HL-60/S4 treated with phorbol 12-myristate 13-acetate at 8.2 ng/mL for 4 days and 3 days (cell line): ENCODE measurements around the gene HCFC1.

Source experiments
- in situ Hi-C: fragments of 300-500 bp; cut with MboI; formaldehyde crosslinking; loops from 2 replicates; pipeline ENCODE4 v1.15.0; 2022; ENCODE audit warnings: low sequenced_read_pairs

Gene HCFC1

DNA sequence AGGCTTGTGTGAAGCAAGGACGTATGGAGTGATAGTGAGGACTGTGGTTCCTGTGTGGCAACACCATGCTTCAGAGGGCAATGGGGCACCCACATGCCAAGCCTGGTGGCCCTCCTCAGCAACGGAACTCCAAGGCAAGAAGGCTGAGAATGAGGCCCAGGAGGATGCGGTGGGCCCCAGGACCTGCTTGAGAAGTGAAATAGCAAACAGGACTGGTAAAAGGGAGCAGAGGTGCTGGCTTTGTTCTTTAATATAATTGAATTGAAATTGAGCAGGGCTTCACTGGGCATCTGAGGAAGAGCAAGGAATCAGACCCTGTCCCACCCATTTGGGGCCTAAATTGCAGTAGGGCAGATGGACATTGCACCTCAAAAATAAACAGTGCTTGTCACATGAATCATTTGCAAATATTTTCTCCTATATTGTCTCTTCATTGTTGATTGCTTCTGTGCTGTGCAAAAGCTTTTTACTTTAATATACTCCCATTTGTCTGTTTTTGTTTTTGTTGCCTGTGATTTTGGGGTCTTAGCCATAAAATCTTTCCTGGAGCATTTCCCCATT is 3.2 kb upstream of the HCFC1 start:
- in situ Hi-C loops: no loop called here

DNA sequence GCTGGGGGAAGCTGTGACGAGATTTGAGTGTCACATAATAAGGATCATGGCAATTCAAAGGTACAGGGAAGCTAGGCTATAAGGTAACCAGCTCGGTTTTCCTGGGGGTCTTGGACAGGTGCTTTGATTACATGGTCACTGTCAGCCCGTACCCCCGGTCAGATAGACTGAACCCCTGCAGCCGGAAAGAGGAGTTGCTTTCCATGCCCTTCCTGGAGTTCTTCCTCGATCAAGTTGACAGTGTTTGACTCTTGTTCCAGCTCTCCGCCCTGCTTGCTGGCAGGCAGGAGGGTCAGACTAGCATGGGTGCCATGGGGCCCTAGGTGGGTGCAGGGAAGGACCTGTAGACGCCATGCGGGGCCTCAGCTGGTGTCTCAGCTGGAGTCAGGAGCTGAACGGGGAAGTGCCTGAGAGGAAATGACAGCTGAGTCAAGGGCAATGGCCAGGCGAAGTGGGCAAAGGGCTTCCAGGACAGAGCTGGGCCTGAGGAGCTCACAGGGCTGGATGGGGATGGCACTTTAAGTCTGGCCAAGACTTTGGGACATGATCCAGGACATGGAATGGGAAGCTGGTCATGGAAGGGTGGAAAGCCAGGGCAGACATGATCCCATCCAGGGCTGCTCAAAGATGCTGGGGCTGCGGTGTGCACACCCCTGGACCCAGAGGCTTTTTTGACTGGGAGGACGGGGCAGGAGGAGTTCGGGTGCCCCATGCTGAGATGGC is 2.5 kb upstream of the HCFC1 start:
- in situ Hi-C loops: no loop called here

DNA sequence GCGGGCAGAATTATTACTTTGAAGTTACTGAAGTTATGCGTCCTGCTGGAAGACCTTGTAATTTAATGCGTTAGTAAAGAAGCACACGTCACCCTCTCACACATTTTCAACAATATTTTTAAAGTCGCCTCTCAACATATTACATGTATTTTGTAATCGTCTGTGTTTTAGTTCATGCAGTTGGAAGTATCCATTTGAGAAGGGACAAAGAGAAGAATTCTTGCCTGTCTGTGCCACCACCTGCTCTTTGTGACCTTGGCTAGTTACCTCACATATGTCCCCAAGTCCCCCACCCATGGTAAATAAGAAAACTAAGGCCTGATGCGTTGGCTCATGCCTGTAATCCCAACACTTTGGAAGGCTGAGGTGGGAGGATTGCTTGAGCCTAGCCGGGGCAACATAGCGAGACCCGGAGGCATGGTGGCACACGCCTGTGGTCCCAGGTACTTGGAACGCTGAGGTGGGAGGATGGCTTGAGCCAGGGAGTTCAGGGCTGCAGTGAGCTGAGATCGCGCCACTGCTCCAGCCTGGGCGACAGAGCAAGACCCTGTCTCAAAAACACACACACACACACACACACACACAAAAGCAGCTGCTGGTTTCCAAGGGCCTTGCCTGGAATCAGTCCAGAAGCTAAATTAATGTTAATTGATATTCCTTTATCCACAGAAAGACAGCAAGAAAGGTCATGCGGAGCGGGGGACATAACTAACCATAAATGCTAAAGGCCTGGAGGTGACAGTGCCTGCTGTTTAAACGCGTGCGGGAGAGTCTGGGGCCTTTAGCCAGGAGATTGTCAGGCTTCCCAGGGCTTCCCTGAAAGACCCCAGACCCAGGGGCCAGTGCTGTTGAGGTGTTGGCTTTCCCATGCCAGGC is 1.7 kb upstream of the HCFC1 start:
- in situ Hi-C loops: no loop called here

DNA sequence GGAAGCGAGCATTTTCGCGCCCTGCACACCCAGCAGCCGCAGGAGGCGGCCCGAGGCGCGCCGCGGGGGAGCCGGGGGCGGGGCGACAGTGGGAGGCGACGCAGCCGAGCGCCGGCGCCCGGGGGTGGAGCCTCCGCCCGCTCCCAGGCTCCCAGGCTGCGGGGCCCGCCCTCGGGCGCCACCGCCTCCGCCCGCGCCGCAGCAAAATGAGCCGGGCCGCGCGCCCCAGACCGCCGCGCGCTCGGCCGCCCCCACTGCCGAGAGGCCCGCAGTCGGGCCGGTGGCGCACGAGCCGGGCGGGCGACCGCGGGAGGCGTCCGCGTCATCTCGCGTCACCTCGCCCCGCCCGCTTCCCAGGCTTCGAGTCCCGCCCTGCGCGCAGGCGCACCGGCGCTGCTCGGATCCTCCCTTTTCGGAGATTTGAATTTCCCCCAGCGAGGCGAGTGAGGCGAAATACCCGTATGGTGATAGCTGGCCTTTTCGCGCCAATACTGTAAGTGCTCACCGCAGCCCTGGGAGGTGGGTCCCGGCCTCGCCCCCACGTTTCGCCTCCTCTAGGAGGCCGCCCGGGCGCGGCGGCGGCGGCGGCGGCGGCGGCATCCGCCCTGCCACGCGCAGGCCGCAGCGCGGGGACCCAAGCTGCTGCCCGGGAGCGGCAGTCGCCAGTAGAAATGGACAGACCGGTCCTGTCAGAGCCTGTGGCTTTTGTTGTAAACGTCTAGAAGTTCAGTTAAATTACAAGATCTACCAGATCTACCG is 929 bp upstream of the HCFC1 start, which contains the start of gene TMEM187:
TMEM187 (plus strand) TSS at position 387 of the 759 bp plus-strand sequence. CDS start 9,309 bp downstream, outside the sequence.
- in situ Hi-C loops: no loop called here

DNA sequence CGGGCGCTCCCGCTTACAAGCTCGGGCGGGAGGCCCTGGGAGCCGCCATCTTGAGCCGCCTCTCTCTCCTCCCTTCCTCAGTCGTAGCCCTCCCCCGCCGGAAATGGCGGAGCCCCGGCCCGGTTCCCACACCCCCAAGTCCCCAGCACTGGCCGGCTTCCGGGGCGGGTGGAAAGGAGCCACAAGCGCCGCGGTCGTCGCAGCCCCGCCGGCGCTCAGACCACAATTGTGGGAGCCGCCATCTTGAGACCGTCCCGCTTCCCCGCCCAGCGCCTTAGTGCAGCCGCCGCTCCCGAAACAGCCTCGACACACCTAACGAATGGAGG is 531 bp downstream of the HCFC1 start:
- in situ Hi-C loops: no loop called here

DNA sequence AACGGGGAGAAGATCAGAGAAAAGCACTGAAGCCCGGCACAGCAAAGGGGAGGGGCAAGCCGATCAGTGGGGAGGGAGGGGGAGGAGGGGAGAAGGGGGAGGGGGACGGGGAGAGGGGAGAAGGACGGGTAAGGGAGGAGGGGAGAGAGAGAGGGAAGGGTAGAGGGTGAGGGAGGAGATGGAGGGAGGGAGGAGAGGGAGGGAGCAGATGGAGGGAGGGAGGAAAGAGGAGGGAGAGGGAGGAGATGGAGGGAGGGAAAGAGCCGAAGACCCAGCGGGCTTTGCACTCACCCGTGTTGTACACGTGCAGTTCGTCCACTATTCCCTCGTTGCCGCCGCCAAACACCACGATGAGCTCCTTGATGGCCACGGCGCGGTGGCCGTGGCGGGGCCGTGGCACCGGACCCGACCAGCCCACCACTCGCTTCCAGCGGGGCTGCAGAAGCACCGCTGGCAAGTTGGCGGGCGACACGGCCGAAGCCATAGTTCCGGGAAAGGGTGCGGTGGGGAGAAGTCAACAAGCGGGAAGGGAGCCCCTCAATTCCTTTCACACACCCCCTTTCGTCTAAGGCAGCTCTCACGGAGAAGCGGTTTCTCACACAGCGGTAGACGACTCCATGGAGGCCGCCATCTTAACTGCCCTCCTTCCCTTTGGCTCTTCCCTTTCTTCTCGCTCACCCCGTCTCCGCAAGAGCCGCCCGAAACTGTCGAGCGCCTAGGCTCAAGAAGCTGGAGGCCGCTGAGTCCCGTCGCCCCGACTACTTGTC is 1.1 kb downstream of the HCFC1 start:
- in situ Hi-C loops: no loop called here

DNA sequence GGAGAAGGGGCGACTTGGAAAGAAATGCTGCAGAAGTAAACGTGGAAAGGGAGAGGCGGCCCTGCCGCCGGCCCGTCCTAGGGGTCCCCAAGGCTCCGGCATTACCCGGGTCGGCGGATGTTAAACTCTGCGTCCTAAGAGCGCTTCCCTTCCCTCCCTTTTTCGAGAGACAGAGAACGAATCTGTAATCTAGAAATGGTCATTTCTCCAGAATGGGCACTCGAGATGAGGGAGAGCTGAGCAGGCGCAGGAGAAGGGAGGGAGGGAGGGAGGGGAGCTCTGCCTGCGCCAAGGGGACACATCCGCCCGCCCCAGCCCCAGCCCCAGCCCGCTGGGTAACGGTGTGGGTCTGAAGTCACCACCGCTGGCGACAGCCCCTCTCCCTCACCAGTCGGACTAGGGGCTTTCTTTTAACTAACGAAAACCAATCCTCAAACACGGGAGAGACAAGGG is 1.7 kb downstream of the HCFC1 start:
- in situ Hi-C loops: no loop called here

DNA sequence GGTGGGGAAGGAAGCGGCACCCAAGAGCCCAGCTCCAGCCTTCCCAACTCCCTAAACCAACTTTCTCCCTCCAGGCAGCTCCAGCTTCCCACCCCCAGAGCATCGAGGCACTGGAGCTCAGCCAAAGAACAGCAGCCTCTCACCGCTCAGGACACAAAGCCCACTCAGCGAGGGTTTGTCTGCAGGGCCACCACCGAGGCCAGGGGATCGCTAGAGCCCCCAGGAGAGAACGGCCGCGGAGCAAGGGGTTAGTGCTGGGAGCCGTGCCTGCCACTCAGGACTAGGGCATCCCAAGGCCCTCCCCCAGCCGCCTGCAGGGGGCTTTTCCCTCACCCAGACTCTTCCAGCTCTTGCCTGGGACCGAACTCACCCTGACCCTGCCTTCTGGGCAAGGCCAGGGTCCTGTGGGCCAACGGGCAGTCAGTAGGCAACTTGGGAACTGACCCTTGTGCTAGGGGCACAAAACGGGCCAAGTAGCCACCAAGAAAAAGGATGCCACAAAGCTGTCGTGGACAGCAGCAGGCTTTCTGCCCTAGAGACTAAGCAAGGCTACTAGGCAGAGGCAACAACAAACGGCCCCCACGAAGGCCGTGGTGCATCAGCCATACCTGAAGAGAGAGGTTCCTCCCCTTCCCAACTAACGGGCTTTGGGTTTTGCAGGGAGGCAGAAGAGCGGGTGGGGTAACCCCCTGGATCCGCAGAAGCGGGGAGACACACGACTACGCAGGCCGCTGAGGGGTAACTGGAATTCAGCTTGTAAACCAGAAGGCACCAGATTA is 2.3 kb downstream of the HCFC1 start:
- in situ Hi-C loops: no loop called here

DNA sequence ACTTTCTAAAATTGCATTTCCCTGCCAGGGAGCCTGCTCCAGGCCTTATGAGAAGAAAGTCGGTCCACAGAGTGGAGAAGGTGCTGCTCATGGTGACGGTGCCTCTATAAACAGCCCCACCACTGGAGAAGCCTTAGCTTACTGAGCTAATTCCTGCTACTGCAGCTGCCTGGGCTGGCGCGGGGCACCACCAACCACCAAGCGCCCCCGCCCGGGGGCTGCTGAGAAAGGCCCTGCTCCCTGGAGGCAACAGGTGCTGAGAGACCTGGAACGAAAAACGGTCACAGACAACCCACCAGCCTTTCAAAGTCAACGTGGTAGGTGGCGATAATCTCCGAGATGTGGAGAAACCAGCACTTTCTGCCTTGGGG is 2.9 kb downstream of the HCFC1 start:
- in situ Hi-C loops: no loop called here

DNA sequence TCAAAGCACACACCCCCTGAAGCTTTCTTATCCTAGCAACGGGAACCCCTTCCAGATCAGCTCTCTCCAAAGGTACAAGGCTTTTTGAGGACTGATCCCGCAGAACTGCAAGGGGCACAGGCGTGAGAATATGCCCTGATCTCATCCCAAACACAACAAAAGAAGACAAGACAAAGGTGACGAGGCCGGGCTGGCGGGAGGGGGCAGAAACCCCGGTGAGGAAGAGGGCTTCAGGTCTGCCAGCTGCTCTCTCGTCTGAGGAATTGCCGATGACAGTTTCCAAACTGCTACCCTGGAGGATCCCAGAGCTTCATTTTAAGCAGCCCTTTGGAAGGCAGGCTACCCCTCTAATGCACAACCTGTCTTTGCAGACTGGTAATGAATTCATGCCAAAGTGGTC is 3.4 kb downstream of the HCFC1 start:
- in situ Hi-C loops: no loop called here

DNA sequence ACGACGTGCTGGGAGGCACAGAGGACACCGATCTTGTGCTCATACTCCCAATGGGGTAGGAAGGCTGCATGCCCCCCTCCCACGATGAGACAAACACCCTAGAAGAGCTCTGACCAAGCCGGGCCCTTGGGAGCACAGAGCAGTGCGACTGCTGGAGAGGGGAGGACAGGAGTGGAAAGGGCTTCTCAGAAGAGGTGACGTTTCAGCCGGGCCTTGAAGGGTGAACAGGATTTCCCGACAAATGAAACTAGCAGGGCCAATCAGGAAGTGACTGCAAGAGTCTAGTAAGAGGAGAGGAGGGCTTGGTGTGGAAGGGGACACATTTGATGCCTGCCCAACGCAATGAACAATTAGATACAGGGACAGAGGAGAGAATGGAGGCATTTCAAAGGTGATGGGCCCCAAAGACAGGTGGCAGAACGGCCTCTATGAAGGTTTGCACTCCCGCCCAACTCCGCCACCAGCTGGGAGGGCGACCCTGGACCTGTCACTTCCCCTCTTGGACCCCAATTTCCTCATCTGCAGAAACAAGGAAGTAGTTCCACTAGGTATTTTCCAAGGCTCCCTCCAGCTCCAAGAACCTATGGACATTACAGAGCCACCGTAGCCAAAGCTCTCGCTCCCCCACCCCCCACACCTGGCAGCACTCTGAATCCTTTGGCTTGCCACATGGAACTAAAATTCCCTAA is 3.9 kb downstream of the HCFC1 start:
- in situ Hi-C loops: no loop called here

DNA sequence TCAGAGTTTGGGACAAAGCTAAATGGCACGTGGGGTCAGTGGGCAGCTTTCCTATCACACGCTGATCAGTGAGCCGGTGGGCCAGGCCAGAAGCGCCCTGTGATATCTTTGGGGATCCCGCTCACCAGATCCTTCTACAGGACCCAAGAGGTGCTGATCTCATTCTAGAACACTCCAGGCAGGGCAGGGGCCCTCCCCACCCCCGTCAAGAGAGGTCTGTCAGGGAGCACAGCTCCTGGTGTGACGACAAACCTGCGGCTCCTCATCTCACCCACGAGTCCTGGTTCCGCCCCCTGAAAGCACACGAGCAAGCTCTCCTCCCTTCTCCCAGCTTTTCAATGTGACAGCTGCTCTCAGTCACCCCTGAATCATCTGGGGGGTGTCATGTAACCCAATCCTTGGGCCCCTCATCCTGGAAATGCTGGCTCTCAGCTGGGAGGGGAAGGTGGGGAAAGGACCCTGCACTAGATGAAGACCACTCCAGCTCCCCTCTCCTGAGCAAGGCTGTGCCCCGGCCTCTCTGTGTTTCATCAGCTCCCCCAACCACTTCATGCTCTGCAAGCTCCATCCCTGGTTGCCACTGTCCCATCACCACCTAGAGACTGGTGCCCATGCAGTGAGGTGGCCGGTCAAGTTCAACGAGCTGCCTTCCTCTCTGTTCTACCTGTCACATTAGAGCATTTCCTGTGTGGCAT is 4.6 kb downstream of the HCFC1 start:
- in situ Hi-C loops: no loop called here

DNA sequence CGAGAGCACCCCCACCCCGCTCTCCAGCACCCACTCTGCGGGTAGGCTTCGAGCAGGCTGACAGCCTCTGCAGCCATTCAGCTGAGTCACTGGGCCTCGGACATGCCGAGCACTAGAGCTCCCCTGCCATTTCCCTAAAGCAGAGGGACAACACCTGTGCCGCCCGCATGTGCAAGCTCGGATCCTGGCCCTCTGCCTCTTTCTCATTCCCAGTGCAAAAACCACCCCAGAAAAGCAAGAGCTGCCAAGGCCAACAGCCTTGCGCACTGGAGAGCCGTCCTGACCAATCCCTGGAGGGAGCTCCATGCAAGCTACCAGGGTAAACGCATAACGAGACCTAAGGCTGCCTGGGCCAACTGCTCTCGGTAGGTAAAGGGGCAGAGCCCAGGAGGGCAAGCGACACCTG is 5.3 kb downstream of the HCFC1 start:
- in situ Hi-C loops: no loop called here

DNA sequence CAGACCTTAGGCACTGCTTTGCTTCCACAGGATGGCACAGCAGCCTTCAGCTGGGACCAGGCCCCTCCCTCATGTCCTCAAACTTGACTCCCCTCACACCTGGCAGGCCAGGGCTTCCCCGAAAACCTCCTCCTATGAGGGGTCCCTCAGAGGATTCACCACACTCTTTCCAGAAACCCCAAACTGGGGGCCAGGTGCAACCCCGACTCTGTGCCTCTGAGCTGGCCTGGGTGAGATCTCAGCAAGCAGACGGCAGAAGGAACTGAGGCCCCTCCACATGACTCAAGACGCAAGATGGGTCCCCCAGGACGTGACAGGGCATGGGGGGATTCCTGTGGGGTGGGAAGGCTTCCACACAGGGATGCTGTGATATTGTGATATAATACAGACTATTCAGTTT is 6.2 kb downstream of the HCFC1 start:
- in situ Hi-C loops: no loop called here

DNA sequence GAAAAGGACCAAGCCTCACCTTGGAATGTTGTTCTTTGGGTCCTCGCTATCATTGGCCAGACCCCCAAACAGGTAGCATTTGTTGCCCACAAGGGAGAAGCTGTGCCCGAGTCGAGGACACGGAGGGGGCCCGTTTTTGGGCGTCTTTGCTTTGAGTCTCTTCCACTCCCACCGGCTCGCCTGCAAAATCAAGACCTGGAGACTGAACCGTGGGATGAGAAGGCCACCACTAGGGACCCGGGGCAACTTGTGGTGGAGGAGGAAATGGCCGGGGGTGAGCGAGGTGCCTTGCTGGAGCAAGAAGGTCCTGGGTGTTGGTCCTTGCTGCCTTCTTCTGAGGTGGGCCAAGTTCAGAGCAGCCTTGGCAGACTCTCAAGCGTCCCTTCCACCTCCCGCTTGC is 7.5 kb downstream of the HCFC1 start:
- in situ Hi-C loops: no loop called here

DNA sequence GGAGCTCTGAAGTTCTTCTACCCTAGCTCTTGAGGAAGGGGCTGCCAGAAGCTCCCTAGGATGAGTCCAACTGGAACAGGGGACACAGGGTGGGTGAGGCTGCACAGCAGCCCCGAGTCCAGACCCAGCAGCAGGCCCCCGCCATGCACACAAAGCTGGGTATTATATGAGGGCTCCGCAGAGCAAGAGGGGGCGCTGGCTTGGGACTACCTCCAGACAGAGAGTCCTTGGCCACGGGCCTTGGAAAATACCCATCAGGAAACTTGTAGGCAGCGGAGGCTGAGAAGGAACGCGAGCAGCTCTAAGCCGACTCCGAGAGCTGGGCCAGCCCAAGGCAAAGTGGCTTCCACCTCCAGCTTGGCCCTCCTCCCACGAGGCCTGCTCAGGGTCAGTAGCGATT is 8.1 kb downstream of the HCFC1 start:
- in situ Hi-C loops: no loop called here

DNA sequence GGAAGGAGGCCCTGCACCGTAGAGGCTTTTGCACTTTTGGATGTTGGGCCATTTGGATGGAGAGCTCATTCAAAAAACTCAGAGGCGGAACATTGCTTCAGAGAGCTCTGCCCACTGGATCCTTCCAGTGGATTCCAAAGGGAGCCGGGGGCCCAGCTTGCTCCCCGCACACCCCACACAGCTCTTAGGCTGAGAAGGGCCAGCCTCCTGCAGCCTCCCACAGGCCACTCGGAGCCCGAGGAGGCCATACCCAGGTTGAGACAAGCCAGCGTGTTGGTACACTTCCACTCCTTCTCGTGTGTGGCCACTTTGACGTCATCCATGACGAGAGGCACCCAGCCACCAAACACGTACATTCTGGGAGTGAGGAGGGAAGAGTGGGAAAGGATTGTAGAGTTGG is 10.3 kb downstream of the HCFC1 start:
- in situ Hi-C loops: no loop called here

DNA sequence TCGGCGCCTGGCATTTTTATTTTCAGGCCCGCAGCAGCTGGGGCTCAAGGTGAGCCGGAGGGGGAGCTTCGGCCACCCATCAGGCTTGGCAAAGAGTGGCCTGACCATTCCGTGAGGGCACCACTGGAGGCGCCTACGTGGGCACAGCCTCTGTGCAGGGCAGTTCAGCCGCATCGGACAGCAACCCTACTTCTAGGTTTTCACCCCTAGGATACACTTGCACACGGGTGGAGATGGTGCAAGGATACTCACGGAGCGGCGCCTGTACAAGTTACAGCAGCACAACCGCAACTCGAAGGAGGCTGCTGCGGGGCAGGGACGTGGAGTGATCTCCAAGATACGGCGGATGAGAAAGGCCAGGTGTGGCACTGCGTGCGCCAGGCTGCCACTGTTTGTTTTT is 10.8 kb downstream of the HCFC1 start:
- in situ Hi-C loops: no loop called here

DNA sequence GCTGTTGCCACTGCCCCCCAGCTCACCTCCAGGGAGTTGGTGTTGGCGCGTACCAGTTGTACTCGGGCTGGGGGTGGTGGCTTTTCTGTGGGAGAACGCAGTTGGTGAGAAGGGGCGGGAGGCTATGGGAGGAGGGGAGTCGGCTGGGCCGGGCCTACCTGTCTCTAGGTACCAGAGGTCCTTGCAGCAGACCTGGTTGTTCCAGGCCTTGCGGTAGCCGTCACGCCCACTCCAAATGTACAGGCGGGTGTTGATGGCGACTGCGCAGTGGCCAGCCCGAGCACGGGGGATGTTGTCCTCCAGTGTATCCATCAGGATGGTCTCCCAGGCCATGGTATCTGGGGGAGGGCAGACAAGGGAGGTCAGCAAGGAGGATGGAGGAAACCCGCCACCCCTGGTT is 11.5 kb downstream of the HCFC1 start:
- in situ Hi-C loops: no loop called here
